Kasumi-1 (cell line): ENCODE data around the gene MT1H.
"Not testable (repeated sequence)": the region's sequence is repeated elsewhere in the genome, so short reads cannot be mapped to it uniquely, and the experiment has no call there.

Source experiments
- DNase-seq, 2 experiments: peaks; one replicate each; lab custom pipeline; 2025; lab: John Stamatoyannopoulos, UW

MT1H gene

GRCh38 chr16:56665286-56666261, 4.0 kb upstream of the MT1H start:
- not testable (repeated sequence) for DNase-seq

GRCh38 chr16:56667581-56668571, 1.7 kb upstream of the MT1H start, which contains the start of gene MT1G:
Gene MT1G, minus strand, starts transcription at chr16:56668065. Its CDS starts 72 bp downstream, at chr16:56667993.
- DNase-seq, result peak; percentile 36 to 39

- DNase-seq, result no peak
Observed at GRCh38 chr16:56669840-56670619, 416 bp downstream of the MT1H start.

GRCh38 chr16:56670620-56670934, 963 bp downstream of the MT1H start:
- no peak for DNase-seq

- DNase-seq, result not testable (repeated sequence)
Observed at GRCh38 chr16:56671691-56672090, 2.1 kb downstream of the MT1H start.

GRCh38 chr16:56672171-56672570, 2.6 kb downstream of the MT1H start:
- not testable (repeated sequence) for DNase-seq

- no peak for DNase-seq
Observed at GRCh38 chr16:56672761-56673536, 3.3 kb downstream of the MT1H start.

- peak; percentile 49 to 56 for DNase-seq
Observed at GRCh38 chr16:56673921-56674320, 4.3 kb downstream of the MT1H start.

- DNase-seq, result not testable (repeated sequence)
Observed at GRCh38 chr16:56674570-56674969, 5.0 kb downstream of the MT1H start.

- DNase-seq, result no peak
Observed at GRCh38 chr16:56675685-56676210, 6.1 kb downstream of the MT1H start.

GRCh38 chr16:56677474-56677873, 7.9 kb downstream of the MT1H start:
- DNase-seq, result no peak

- no peak for DNase-seq
Observed at GRCh38 chr16:56679078-56679730, 9.6 kb downstream of the MT1H start.

GRCh38 chr16:56679818-56680217, 10.2 kb downstream of the MT1H start:
- no peak for DNase-seq

- peak; percentile 89 to 92 for DNase-seq
Observed at GRCh38 chr16:56681939-56682702, 12.5 kb downstream of the MT1H start, which contains the start of gene MT1X. Gene MT1X, plus strand, starts transcription at chr16:56682470. Its CDS starts 71 bp downstream, at chr16:56682541.

GRCh38 chr16:56682703-56683397, 13.2 kb downstream of the MT1H start:
- DNase-seq, result no peak

- DNase-seq, result no peak
Observed at GRCh38 chr16:56683424-56684172, 14.0 kb downstream of the MT1H start.

- DNase-seq, result no peak
Observed at GRCh38 chr16:56684256-56684925, 14.8 kb downstream of the MT1H start.
